ENCODE measurements around the gene FAM118A.
"Not testable (repeated sequence)": the region's sequence is repeated elsewhere in the genome, so short reads cannot be mapped to it uniquely, and the experiment has no call there.

DNA sequence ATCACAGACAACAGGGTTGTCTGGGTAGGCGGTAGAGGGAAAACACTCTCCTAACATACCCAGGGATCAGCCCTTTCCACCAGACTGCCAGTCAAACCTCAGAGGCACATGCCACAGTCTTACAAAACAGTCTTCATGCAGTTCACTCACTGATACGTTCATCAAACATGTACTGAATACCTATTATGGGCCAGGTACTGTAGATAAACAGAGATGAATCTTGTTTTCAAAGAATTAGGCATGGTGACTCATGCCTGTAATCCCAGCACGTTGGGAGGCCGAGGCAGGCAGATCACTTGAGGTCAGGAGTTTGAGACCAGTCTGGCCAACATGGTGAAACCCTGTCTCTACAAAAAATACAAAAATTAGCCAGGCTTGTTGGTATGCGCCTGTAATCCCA is 43.0 kb downstream of the FAM118A start:
- TF ChIP-seq, protein P1, sequence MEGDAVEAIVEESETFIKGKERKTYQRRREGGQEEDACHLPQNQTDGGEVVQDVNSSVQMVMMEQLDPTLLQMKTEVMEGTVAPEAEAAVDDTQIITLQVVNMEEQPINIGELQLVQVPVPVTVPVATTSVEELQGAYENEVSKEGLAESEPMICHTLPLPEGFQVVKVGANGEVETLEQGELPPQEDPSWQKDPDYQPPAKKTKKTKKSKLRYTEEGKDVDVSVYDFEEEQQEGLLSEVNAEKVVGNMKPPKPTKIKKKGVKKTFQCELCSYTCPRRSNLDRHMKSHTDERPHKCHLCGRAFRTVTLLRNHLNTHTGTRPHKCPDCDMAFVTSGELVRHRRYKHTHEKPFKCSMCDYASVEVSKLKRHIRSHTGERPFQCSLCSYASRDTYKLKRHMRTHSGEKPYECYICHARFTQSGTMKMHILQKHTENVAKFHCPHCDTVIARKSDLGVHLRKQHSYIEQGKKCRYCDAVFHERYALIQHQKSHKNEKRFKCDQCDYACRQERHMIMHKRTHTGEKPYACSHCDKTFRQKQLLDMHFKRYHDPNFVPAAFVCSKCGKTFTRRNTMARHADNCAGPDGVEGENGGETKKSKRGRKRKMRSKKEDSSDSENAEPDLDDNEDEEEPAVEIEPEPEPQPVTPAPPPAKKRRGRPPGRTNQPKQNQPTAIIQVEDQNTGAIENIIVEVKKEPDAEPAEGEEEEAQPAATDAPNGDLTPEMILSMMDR (IDR thresholded peaks at IDR 0.05 in 8 of 11, conservative IDR thresholded peaks at IDR 0.05 in 3 of 11), result not testable (repeated sequence)
- TF ChIP-seq POLR2A (IDR thresholded peaks at IDR 0.05), result not testable (repeated sequence)
